ENCODE results near the gene PC. TPM values are rescaled to one million over a fixed set of nuclear protein-coding genes. Genes with fewer than 3 reads are reported as not detected.
A peak's percentile ranks its signal among the peaks of the same experiment; 100 is the strongest.

Gene PC
- total and polyA plus RNA-seq, 2 experiments from 2014 or later = 18.3 to 21.7 TPM

DNA sequence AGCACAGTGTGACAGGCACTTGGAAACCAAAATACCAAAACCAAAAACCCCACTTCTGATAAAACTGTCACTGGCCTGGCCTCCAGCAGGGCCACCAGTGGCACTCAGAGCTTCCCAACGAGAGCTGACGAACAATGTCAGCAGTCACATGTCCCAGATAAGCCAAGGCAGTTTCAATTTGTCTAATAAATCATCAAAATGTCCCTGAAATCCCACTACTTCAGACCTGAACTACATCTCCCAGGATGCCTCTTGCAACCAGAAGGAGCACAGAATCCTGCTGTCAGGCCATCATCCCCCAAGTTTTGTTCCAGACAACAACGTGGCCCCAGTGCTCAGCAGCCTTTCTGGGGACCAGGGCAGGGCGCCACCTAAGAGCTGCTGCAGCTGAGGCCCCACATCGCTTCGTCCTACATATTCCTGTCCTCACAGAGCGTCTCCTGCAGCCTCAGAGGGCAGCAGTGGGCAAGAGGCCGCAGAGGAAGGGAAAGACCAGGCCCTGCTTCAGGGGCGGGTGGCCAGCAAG lies 76.2 kb downstream of the PC start (continued):
- TF ChIP-seq CREB1 (CRISPR knock-in tag; IDR thresholded peaks at IDR 0.05; ENCODE audit: low read depth) = no peak
- TF ChIP-seq, protein P1, sequence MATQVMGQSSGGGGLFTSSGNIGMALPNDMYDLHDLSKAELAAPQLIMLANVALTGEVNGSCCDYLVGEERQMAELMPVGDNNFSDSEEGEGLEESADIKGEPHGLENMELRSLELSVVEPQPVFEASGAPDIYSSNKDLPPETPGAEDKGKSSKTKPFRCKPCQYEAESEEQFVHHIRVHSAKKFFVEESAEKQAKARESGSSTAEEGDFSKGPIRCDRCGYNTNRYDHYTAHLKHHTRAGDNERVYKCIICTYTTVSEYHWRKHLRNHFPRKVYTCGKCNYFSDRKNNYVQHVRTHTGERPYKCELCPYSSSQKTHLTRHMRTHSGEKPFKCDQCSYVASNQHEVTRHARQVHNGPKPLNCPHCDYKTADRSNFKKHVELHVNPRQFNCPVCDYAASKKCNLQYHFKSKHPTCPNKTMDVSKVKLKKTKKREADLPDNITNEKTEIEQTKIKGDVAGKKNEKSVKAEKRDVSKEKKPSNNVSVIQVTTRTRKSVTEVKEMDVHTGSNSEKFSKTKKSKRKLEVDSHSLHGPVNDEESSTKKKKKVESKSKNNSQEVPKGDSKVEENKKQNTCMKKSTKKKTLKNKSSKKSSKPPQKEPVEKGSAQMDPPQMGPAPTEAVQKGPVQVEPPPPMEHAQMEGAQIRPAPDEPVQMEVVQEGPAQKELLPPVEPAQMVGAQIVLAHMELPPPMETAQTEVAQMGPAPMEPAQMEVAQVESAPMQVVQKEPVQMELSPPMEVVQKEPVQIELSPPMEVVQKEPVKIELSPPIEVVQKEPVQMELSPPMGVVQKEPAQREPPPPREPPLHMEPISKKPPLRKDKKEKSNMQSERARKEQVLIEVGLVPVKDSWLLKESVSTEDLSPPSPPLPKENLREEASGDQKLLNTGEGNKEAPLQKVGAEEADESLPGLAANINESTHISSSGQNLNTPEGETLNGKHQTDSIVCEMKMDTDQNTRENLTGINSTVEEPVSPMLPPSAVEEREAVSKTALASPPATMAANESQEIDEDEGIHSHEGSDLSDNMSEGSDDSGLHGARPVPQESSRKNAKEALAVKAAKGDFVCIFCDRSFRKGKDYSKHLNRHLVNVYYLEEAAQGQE (IDR thresholded peaks at IDR 0.05; ENCODE audit: unreplicated experiment) = no peak
- no peak for TF ChIP-seq ZNF114 (CRISPR knock-in tag; IDR thresholded peaks at IDR 0.05)
- no peak for TF ChIP-seq STAT1 (IDR thresholded peaks at IDR 0.05; ENCODE audit: unreplicated experiment)
- TF ChIP-seq POLR2AphosphoS5 (IDR thresholded peaks at IDR 0.05; ENCODE audit: low read depth) = no peak

DNA sequence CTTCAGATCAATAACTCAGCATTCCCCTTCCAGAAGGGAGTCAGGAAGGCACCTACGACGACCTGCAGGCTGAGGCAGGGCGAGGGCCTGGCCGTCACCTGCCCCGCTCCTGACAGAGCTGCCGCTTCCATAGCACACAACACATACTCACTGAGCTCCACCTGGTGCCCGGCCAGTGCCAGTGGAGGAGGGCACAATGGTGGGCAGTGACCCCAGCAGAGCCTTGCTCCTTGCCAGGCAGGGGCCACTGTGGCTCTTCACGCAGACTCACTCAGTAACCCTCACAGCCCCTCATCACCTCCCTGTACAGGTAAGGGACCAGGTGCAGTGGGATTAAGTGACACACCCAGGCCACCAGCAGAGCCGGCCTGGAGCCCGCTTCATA lies 76.7 kb downstream of the PC start:
- no peaks in the 10 kb centered on the region for H3K79me2 ChIP-seq (replicated peaks; ENCODE audit: insufficient read depth)
- no peaks in the 10 kb centered on the region for H3K36me3 ChIP-seq (ENCODE audit: insufficient read depth)
- DNase-seq (ENCODE audit: low spot score) (no peak), ATAC-seq (no peak)
- peaks cover 10% of the 10 kb centered on the region; the same call in 1 of the 2 replicates for H3K4me1 ChIP-seq (ENCODE audit: insufficient read depth)
- no peaks in the 10 kb centered on the region for H4K20me1 ChIP-seq (replicated peaks; ENCODE audit: insufficient read depth)
- no peak overlapping the region for H3K27ac ChIP-seq (ENCODE audit: low read depth)
- H3K4me2 ChIP-seq = peak overlapping the region; percentile 31; the same call in 1 of the 2 replicates
- H3K4me3 ChIP-seq = no peak overlapping the region
- no peak overlapping the region for H3K4me3 Mint-ChIP-seq
- no peak overlapping the region for H2AFZ ChIP-seq
- peaks cover 52% of the 10 kb centered on the region for H3K4me1 Mint-ChIP-seq
- no peaks in the 10 kb centered on the region for H3K27me3 ChIP-seq (ENCODE audit: insufficient read depth)
- no peak for TF ChIP-seq EZH2phosphoT487 (IDR thresholded peaks at IDR 0.05; ENCODE audit: unreplicated experiment)
- H3K9me2 ChIP-seq (ENCODE audit: insufficient read depth) = no peaks in the 10 kb centered on the region
- no peaks in the 10 kb centered on the region for H3K9me3 Mint-ChIP-seq
- H3K27me3 Mint-ChIP-seq (ENCODE audit: insufficient read depth, low read depth, poor library complexity) = peaks cover 7% of the 10 kb centered on the region
- H3K36me3 Mint-ChIP-seq (ENCODE audit: low read depth) = no peaks in the 10 kb centered on the region
- H3F3A ChIP-seq (replicated peaks; ENCODE audit: low read depth) = no peaks in the 10 kb centered on the region
- H3K27ac Mint-ChIP-seq = peak overlapping the region; percentile 73; the same call in 1 of the 2 replicates

DNA sequence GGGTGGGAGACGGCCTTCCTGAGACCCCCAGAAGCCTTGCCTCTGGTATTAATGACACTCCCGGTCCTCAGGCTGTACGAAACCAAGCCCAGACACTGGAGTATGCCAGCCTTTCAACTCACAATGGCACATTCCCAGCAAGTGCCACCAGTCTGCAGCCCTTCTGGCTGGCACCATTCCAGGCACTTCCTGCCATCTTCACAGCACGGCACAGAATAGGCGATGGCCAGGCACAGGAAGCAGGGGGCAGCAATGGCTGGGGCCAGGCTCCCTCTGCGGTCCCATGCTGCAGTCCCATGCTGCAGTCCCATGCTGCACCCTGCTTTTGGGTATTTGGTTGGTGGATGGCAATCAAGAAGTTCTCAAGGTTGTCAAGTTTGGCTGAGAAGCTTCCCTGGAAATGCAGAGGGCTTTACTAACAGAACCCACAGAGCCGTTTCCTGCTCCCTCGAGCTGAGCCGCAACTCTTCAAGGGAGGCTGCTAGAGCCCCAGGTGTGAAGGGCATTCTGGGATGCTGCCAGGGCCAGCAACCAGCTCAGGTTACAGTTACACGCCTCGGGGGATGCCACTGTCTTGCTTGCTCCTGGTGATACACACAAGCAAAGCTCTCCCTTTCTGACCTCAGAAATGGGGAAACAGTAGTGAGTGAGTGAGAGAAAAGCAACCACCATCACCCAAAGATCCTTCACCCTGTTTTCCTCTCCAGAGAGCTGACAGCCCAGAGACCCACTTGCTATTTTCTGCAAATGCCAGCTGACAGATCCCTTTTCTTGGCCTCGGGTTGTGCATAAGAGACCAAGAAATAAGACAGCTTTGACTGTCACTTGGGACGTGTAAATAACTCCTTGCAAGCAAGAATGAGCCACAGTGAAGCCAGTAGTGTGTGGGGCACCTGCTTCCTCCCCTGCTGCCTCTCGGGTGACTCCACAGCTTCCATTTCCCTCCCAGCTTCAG lies 77.4 kb downstream of the PC start:
- peaks cover 10% of the 10 kb centered on the region; the same call in 1 of the 2 replicates for H3K4me1 ChIP-seq (ENCODE audit: insufficient read depth)
- no peaks in the 10 kb centered on the region for H3F3A ChIP-seq (replicated peaks; ENCODE audit: low read depth)
- peak; percentile 47 for ATAC-seq
- H3K27ac ChIP-seq (ENCODE audit: low read depth) = no peak overlapping the region
- Mint-ChIP-seq H3K9me3 (no peaks in the 10 kb centered on the region), H3K27ac (peak overlapping the region; percentile 73; the same call in 1 of the 2 replicates), H3K4me1 (peaks cover 48% of the 10 kb centered on the region), H3K27me3 (ENCODE audit: insufficient read depth, low read depth, poor library complexity) (peaks cover 7% of the 10 kb centered on the region), H3K4me3 (no peak overlapping the region), H3K36me3 (ENCODE audit: low read depth) (no peaks in the 10 kb centered on the region)
- H2AFZ ChIP-seq = no peak overlapping the region
- no peaks in the 10 kb centered on the region for H3K27me3 ChIP-seq (ENCODE audit: insufficient read depth)
- H4K20me1 ChIP-seq (replicated peaks; ENCODE audit: insufficient read depth) = no peaks in the 10 kb centered on the region
- no peaks in the 10 kb centered on the region for H3K36me3 ChIP-seq (ENCODE audit: insufficient read depth)
- DNase-seq (ENCODE audit: low spot score) = peak; percentile 64
- H3K79me2 ChIP-seq (replicated peaks; ENCODE audit: insufficient read depth) = no peaks in the 10 kb centered on the region
- peak overlapping the region; percentile 31; the same call in 1 of the 2 replicates for H3K4me2 ChIP-seq
- H3K9me2 ChIP-seq (ENCODE audit: insufficient read depth) = no peaks in the 10 kb centered on the region
- no peak overlapping the region for H3K4me3 ChIP-seq
- TF ChIP-seq, protein P2, sequence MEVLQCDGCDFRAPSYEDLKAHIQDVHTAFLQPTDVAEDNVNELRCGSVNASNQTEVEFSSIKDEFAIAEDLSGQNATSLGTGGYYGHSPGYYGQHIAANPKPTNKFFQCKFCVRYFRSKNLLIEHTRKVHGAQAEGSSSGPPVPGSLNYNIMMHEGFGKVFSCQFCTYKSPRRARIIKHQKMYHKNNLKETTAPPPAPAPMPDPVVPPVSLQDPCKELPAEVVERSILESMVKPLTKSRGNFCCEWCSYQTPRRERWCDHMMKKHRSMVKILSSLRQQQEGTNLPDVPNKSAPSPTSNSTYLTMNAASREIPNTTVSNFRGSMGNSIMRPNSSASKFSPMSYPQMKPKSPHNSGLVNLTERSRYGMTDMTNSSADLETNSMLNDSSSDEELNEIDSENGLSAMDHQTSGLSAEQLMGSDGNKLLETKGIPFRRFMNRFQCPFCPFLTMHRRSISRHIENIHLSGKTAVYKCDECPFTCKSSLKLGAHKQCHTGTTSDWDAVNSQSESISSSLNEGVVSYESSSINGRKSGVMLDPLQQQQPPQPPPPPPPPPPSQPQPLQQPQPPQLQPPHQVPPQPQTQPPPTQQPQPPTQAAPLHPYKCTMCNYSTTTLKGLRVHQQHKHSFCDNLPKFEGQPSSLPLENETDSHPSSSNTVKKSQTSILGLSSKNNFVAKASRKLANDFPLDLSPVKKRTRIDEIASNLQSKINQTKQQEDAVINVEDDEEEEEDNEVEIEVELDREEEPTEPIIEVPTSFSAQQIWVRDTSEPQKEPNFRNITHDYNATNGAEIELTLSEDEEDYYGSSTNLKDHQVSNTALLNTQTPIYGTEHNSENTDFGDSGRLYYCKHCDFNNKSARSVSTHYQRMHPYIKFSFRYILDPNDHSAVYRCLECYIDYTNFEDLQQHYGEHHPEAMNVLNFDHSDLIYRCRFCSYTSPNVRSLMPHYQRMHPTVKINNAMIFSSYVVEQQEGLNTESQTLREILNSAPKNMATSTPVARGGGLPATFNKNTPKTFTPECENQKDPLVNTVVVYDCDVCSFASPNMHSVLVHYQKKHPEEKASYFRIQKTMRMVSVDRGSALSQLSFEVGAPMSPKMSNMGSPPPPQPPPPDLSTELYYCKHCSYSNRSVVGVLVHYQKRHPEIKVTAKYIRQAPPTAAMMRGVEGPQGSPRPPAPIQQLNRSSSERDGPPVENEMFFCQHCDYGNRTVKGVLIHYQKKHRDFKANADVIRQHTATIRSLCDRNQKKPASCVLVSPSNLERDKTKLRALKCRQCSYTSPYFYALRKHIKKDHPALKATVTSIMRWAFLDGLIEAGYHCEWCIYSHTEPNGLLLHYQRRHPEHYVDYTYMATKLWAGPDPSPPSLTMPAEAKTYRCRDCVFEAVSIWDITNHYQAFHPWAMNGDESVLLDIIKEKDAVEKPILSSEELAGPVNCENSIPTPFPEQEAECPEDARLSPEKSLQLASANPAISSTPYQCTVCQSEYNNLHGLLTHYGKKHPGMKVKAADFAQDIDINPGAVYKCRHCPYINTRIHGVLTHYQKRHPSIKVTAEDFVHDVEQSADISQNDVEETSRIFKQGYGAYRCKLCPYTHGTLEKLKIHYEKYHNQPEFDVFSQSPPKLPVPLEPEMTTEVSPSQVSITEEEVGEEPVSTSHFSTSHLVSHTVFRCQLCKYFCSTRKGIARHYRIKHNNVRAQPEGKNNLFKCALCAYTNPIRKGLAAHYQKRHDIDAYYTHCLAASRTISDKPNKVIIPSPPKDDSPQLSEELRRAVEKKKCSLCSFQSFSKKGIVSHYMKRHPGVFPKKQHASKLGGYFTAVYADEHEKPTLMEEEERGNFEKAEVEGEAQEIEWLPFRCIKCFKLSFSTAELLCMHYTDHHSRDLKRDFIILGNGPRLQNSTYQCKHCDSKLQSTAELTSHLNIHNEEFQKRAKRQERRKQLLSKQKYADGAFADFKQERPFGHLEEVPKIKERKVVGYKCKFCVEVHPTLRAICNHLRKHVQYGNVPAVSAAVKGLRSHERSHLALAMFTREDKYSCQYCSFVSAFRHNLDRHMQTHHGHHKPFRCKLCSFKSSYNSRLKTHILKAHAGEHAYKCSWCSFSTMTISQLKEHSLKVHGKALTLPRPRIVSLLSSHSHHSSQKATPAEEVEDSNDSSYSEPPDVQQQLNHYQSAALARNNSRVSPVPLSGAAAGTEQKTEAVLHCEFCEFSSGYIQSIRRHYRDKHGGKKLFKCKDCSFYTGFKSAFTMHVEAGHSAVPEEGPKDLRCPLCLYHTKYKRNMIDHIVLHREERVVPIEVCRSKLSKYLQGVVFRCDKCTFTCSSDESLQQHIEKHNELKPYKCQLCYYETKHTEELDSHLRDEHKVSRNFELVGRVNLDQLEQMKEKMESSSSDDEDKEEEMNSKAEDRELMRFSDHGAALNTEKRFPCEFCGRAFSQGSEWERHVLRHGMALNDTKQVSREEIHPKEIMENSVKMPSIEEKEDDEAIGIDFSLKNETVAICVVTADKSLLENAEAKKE (CRISPR knock-in tag; IDR thresholded peaks at IDR 0.05) = no peak
- TF ChIP-seq JUNB (IDR thresholded peaks at IDR 0.05; ENCODE audit: unreplicated experiment) = no peak
